ENCODE results near the gene RPTOR. TPM values are rescaled to one million over a fixed set of nuclear protein-coding genes. Genes with fewer than 3 reads are reported as not detected.
"Not testable (repeated sequence)": the region's sequence is repeated elsewhere in the genome, so short reads cannot be mapped to it uniquely, and the experiment has no call there.

RPTOR gene
- total RNA-seq, 1 experiment from 2014 or later = 25.1 TPM

DNA sequence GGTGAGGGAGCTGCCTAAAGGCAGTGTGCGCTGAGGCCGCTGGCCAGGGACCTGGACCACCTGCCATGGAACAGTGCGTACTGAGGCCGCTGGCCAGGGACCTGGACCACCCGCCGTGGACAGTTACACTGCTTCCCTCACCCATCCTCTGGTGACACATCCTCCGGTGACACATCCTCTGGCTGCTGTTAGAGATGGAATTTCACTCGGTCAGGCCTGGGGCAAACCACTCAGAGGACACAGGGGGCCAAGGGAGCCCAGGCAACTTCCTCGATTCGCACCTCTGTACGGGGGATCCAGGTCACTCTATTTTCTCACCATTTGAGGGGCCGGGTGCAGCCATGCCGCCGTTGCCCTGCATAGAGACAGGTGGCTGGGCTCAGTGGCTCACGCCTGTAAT lies 32.4 kb upstream of the RPTOR start:
- peak; percentile 75 for DNase-seq (ENCODE audit: low read depth)

DNA sequence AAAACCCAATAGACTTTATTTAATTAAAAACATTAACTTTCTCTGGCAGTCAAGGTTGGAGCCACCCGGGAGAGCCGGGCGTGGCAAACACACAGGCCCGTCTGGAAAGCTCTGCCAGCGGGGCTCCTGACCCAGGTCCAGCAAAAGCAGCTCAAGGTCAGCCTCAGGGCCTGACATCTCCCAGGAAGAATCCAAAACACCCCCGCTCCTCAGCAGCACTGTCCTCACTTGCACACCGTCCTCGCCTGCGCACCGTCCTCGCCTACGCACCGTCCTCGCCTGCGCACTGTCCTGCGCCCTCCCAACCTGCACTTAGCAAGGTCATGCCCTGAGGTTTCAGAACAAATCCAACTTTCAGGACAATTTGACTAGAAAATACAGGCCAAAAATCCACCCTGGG lies 31.4 kb upstream of the RPTOR start:
- no peak for DNase-seq (ENCODE audit: low read depth)

DNA sequence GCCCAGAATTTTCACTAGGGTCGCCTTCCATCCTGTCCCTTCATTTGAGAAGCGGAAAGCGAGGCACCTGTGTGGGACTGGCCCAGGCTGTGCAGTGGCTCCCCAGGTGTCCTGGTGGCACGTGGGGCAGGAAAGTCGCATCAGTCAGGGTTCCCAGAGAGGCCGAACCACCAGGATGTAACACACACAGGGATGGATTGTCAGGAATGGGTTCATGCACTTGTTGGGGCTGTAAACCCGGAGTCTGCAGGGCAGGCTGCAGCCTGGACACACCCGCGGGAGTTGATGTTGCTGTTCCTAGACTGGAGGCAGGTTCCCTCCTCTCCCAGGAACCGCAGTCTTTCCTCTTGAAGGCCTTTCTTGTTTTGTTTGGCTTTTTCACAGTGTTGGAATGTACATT lies 30.7 kb upstream of the RPTOR start:
- DNase-seq (ENCODE audit: low read depth) = peak; percentile 59

- DNase-seq (ENCODE audit: low read depth) = no peak
Observed at GRCh38 chr17:80516171-80516932, 28.3 kb upstream of the RPTOR start.

DNA sequence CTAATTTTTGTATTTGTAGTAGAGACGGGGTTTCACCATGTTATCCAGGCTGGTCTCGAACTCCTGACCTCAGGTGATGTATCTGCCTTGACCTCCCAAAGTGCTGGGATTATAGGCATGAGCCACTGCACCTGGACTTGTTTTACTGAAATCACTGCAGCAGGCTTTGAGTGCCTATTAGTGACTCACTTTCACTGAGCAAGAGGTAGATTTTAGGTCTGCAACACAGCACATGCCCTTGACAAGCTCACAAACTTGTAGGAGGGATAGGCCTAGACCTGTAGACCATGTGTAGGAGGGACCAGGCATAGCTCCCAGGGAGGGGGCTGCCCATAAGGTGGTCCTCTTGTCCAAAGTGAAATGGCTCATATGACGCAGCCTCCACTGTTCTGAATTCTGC lies 27.0 kb upstream of the RPTOR start:
- no peak for DNase-seq (ENCODE audit: low read depth)

DNA sequence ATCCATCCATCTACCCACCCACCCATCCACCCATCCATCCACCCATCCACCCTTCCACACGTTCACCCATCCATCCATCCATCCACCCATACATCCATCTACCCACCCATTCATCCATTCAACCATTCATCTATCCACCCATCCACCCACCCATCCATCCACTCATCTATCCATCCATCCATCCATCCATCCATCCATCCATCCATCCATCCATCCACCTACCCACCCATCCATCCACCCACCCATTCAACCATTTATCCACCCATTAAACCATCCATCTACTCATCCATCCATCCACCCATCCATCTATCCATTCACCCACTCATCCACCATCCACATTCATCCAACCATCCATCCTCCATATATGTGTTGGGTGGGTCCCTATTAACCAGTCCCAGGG lies 26.2 kb upstream of the RPTOR start:
- DNase-seq (ENCODE audit: low read depth) = no peak

DNA sequence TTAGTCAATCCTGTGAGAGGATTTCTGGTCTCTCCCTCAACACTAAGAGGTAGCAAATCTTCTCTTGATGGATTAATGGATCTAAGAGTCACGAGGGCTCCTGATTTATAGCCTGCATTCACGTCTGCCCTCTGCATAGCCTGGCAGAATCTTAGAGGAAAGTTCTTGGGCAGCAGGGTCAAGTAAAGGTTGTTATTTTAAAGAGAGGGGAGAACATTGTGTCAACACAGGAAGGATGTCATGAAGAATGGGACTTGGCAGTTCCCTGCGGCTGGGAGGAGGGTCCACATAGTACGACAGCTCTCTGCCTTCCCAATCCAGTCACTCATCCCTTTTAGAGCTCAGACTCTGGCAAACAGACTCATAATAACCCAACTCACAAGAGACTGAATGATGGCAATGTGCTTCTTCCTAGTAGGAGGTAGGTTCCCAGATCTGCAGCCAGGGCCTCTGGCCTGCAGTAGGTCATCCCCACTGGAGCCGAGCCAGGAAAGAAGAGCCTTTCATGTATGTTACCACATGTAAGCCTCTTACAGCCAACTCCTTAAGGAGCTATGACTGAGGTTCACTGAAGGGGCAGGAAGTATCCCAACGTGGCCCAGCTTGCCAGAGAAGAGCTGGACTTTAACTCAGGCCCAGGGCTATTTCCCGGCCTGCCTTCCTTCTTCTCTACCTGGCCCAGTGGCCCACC lies 25.4 kb upstream of the RPTOR start:
- DNase-seq (ENCODE audit: low read depth) = no peak

- DNase-seq (ENCODE audit: low read depth) = no peak
Observed at GRCh38 chr17:80520810-80521455, 23.7 kb upstream of the RPTOR start.

DNA sequence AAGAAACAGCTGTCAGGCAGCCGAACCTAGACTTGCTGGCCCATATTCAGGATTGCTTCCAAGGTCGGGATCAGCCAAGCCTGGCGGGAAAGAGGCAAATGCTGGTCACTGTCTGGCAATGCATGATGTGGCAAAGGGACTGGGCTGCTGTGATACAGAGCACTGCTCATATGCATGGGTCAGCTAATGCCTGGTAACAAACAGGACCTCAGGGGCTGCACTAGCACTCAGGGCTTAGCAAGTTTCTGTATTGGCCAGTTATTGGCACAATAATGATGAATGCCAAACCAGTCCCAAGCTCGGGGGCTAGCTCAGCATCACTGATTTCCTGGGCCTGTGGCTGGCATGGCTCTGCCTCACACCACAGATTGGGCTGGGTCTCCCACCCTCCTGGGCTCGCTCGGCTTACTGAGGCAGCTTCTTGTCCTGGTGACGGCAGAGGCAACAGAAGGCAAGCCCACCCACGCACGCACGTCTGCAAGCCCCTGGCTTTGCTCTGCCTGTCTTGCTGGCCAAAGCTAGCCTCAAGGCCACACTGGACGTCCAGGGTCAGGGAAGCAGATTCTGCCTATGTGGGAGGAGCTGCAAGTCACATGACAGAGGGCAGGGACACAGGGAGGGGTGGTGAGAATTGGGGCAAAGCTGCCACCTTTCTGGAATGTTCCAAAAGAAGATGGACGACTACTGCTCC lies 21.4 kb upstream of the RPTOR start:
- no peak for DNase-seq (ENCODE audit: low read depth)

- DNase-seq (ENCODE audit: low read depth) = no peak
Observed at GRCh38 chr17:80523956-80524712, 20.5 kb upstream of the RPTOR start.

- DNase-seq (ENCODE audit: low read depth) = no peak
Observed at GRCh38 chr17:80526116-80526910, 18.3 kb upstream of the RPTOR start.

GRCh38 chr17:80527016-80527645 lies 17.5 kb upstream of the RPTOR start:
- peak; percentile 39 for DNase-seq (ENCODE audit: low read depth)

GRCh38 chr17:80528536-80528935 lies 16.1 kb upstream of the RPTOR start:
- no peak for DNase-seq (ENCODE audit: low read depth)

DNA sequence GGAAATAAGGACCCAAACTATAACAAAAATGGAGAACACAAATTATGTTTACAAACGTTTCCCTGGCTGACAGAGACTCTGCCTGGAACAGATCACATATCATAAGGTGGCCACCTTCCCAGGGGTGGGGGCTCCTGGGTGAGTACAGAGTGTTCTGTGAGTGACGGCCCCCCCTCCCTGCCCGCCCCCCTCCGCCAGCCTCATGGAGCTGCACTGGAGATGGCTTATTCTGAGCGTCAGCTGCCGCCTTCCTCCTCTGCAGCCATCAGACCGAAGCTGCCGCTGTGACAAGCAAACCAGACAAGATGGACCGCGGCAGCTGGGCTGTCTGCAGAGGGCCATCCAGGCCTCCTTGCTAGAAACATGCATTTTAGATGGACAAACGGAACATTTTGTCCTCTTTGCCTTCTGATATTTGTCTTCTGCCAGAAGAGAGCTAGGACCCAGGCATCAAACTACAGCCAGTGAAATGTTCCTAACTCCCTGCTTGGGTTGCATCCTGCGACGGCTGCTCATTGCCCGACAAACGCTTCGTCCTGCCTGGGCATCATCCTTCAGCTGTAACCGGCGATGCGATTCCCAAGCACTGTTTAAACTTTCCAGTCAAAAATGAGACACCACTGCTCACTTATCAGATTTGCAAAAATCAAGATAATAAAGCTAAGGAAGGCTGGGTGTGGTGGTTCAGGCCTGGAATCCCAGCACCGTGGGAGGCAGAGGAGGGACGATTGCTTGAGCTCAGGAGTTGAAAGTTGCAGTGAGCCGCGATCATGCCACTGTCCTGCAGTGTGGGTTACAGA lies 15.3 kb upstream of the RPTOR start:
- DNase-seq (ENCODE audit: low read depth) = peak; percentile 88

DNA sequence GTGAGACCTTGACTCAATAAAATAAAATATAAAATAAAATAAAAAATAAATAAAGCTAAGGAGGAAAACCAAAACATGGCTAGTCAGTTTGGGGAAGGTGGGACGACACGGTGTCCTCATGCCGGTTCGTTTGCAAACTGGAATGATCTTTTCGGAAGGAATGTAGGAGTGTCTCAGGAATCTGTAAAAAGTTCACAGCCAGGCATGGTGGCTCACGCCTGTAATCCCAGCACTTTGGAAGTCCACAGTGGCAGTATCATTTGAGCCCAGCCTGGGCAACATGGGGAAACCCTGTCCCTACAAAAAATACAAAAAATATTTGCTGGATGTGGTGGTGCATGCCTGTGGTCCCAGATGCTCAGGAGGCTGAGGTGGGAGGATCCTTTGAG lies 14.7 kb upstream of the RPTOR start:
- DNase-seq (ENCODE audit: low read depth) = peak; percentile 63

- no peak for DNase-seq (ENCODE audit: low read depth)
Observed at GRCh38 chr17:80531400-80531799, 13.2 kb upstream of the RPTOR start.

DNA sequence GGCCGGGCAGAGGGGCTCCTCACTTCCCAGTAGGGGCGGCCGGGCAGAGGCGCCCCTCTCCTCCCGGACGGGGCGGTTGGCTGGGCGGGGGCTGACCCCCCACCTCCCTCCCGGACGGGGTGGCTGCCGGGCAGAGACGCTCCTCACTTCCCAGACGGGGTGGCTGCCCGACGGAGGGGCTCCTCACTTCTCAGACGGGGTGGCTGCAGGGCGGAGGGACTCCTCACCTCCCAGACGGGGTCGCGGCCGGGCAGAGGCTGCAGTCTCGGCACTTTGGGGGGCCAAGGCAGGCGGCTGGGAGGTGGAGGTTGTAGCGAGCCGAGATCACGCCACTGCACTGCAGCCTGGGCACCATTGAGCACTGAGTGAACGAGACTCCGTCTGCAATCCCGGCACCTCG lies 7.3 kb upstream of the RPTOR start:
- DNase-seq (ENCODE audit: low read depth) = not testable (repeated sequence)

DNA sequence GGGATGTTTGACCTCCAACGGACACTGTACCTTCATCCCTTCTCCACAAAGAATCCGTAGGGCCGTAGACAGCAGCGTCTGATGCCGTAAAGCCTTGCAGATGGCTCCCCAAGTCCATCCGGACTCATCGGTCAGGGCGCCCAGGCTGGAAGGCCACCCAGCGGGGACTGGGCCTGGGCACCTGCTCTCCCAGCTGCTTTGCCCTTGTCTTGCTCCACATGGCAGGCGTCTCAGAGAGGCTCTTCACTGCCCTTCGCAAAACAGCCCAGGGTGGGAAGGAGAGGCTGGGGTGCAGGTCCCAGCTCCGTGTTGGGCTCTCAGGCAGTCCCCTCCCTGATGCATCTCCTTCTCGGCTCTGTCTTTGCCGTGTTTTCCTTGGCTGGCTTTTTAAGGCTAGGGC lies 6.2 kb upstream of the RPTOR start:
- DNase-seq (ENCODE audit: low read depth) = no peak

DNA sequence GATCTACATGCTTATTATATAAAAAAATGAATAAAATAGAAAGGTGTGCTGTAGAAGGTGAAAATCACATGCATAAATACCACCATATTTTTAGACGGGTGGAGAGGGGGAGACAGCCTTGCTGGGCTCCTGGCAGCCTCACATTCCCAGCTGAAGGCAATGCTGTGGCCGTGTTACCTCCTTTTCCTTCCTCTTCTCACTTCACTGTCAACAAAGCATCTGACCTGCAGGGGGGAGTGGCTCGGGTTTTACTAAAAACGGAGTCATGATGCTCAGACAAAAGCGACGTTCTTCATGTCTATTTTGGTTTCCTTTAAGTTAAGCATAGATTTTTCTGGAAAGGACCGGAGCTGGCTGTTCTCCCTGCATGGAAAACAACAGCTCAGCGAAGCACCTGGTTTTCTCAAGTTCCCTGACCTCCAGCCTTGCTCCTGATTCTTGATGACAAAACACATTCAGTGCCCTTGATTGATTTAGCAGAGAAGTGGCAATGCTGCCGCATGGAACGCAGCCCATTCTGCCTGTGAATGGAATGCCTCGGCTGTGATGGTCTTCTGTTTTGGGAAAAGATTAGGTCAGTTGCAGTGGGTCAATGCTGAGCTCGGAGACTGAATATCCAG lies 5.5 kb upstream of the RPTOR start:
- no peak for DNase-seq (ENCODE audit: low read depth)

All from LHCN-M2 (cell line).